ENCODE measurements around the gene OR12D2. TPM values are rescaled to one million over a fixed set of nuclear protein-coding genes. Genes with fewer than 3 reads are reported as not detected.

Gene OR12D2
- total and polyA plus RNA-seq, 2 of the 4 experiments (the other 2 are of a cell fraction), result not detected

DNA sequence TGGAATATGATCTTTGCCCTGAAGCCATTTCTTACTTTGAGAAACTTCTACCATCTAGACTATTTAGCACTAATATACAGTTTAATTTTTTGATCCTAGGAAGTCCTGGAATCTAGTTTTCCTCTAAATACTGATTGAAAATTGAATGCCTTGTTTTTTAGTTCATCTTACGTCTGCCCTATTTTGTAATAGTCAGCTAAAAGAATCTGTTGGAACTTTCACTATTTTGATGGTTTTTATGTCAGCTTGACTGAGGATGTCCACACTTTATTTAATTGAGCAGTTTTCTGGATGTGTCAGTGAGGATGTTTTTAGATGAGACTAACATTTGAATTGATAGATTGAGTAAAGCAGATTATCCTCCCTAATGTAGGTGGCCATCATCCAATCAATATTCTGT lies 8.4 kb downstream of the OR12D2 start:
- no peak overlapping the region for H4K8ac ChIP-seq (ENCODE audit: low read depth in 2 of 2, low read length in 2 of 2)
- CTCF ChIA-PET, result no interaction called here
- no peak overlapping the region for H2AK5ac ChIP-seq (ENCODE audit: low read depth, low read length)
- H3K27ac ChIP-seq (ENCODE audit: insufficient read depth, low read length), result no peak overlapping the region
- TF ChIP-seq MAFK (IDR thresholded peaks at IDR 0.05; ENCODE audit: low read depth, low read length) (peak; percentile 24; the same call in 1 of the 2 replicates), RAD21 (IDR thresholded peaks at IDR 0.05; ENCODE audit: low read length) (no peak), BHLHE40 (IDR thresholded peaks at IDR 0.05; ENCODE audit: low read depth, low read length) (no peak), FOS (IDR thresholded peaks at IDR 0.05; ENCODE audit: low read depth, low read length) (no peak)
- dilution Hi-C loops (cut with HindIII; ENCODE audit: low sequenced_read_pairs, unreplicated experiment), result no loop called here
- H3K18ac ChIP-seq (ENCODE audit: low read depth, low read length), result no peak overlapping the region
- H3K4ac ChIP-seq (ENCODE audit: low read depth, low read length), result no peak overlapping the region
- no peak overlapping the region for H3K23ac ChIP-seq (ENCODE audit: low read depth, low read length)
- no peaks in the 10 kb centered on the region for H3K79me1 ChIP-seq (ENCODE audit: low read depth in 1 of 2, low read length in 2 of 2)
- no peak overlapping the region for H2BK15ac ChIP-seq (ENCODE audit: low read depth, low read length)
- H4K91ac ChIP-seq (ENCODE audit: insufficient read depth, low read depth, low read length), result no peak overlapping the region
- no peak overlapping the region for H2AFZ ChIP-seq (replicated peaks; ENCODE audit: low read length, poor library complexity)
- no peak overlapping the region for H3K9ac ChIP-seq (ENCODE audit: low read depth, low read length)
- WGBS, 2 experiments (ENCODE audit: extremely low coverage in 2 of 2, insufficient read length in 1 of 2), result no CpG with 5 or more reads among the region's 1 CpG
- H3K36me3 ChIP-seq (ENCODE audit: control insufficient read depth, insufficient read depth, low read length), result no peaks in the 10 kb centered on the region
- H3K4me1 ChIP-seq (ENCODE audit: control insufficient read depth, insufficient read depth, low read length), result no peaks in the 10 kb centered on the region
- H2BK5ac ChIP-seq (ENCODE audit: low read depth, low read length, poor library complexity, severe bottlenecking), result no peak overlapping the region
- DNase-seq (no peak), ATAC-seq (ENCODE audit: low read depth) (no peak)
- in situ Hi-C loops (cut with MboI; ENCODE audit: low sequenced_read_pairs), result no loop called here
- no TSS peak for BruUV-seq (replicated peaks)
- H3K4me2 ChIP-seq (ENCODE audit: low read depth, low read length), result no peak overlapping the region
- no peak overlapping the region for H3K56ac ChIP-seq (ENCODE audit: extremely low read depth, insufficient read depth, low read length)
- no peaks in the 10 kb centered on the region for H3K9me1 ChIP-seq (ENCODE audit: insufficient read depth, low read length)
- no peaks in the 10 kb centered on the region for H3K27me3 ChIP-seq (ENCODE audit: control insufficient read depth, insufficient read depth, low read length)
- H2BK20ac ChIP-seq (ENCODE audit: low read depth, low read length), result no peak overlapping the region
- intact Hi-C loops (cut with micrococcal nuclease), result no loop called here
- H2AK9ac ChIP-seq (replicated peaks; ENCODE audit: low read depth, low read length, poor library complexity), result no peak overlapping the region
- no peak overlapping the region for H3K4me3 ChIP-seq (ENCODE audit: insufficient read depth, low read depth, low read length)
- POLR2A ChIA-PET (ENCODE audit: unreplicated experiment), result no interaction called here
- H3K14ac ChIP-seq (replicated peaks; ENCODE audit: low read depth, low read length), result no peak overlapping the region
- H3K9me3 ChIP-seq (ENCODE audit: control insufficient read depth, insufficient read depth, low read length), result no peaks in the 10 kb centered on the region; the same call in 1 of the 2 replicates
- H4K20me1 ChIP-seq (ENCODE audit: insufficient read depth, low read length), result no peaks in the 10 kb centered on the region
- no peak overlapping the region for H4K5ac ChIP-seq (ENCODE audit: low read depth, low read length)
- no peak overlapping the region for H2BK120ac ChIP-seq (ENCODE audit: low read depth, low read length)

Data from IMR-90 (cell line).